HL-60 (cell line): ENCODE measurements around the gene ST6GALNAC6.

ENCODE experiments used
- DNase-seq, 2 experiments: peaks; one replicate each; pipeline ENCODE4 v3.0.0-alpha.2; 2010 to 2020; ENCODE audit warnings: low read depth in 1 of 2, low spot score in 1 of 2
- H3K27ac ChIP-seq: fragments of 250-450 bp; sonication (Bioruptor Pico); replicated peaks from 2 replicates; pipeline ENCODE4 v1.5.1; 2020; ENCODE audit warnings: mild to moderate bottlenecking, moderate library complexity
- H3K27me3 ChIP-seq: fragments of 250-450 bp; sonication (Bioruptor Pico); 2 replicates; pipeline ENCODE4 v1.5.1; 2021; ENCODE audit warnings: mild to moderate bottlenecking, moderate library complexity; ENCODE audit not compliant: insufficient read depth, poor library complexity, severe bottlenecking
- H3K4me3 ChIP-seq: replicated peaks from 2 replicates; pipeline ENCODE4 v1.5.1; 2011; ENCODE audit warnings: mild to moderate bottlenecking, control low read depth, low read length; ENCODE audit not compliant: insufficient read depth
- CTCF ChIP-seq: IDR thresholded peaks from one replicate; pipeline ENCODE4 v1.5.1; 2011; ENCODE audit warnings: low read length, control low read depth, inconsistent platforms; ENCODE audit not compliant: insufficient read depth
- GABPA ChIP-seq: IDR thresholded peaks from 2 replicates; pipeline ENCODE4 v1.6.1; 2012; ENCODE audit warnings: low read depth
- POLR2AphosphoS5 ChIP-seq: IDR thresholded peaks from 2 replicates; pipeline ENCODE4 v1.6.1; 2012; ENCODE audit warnings: low read depth
- REST ChIP-seq: IDR thresholded peaks from 2 replicates; pipeline ENCODE4 v1.6.1; 2012; ENCODE audit warnings: low read depth; ENCODE audit not compliant: insufficient replicate concordance
- SPI1 ChIP-seq: IDR thresholded peaks from 2 replicates; pipeline ENCODE4 v1.6.1; 2012; ENCODE audit warnings: low read depth, mild to moderate bottlenecking, borderline replicate concordance

ST6GALNAC6 gene

GRCh38 chr9:127915325-127915752 is 15.9 kb upstream of the ST6GALNAC6 start:
- no peak for DNase-seq
- H3K4me3 ChIP-seq: no peak overlapping the region
- TF ChIP-seq REST (no peak), POLR2AphosphoS5 (no peak), CTCF (no peak), GABPA (no peak), SPI1 (no peak)
- H3K27ac ChIP-seq: no peak overlapping the region
- H3K27me3 ChIP-seq: no peaks in the 10 kb centered on the region

- TF ChIP-seq GABPA (no peak), SPI1 (no peak), POLR2AphosphoS5 (no peak), REST (no peak), CTCF (no peak)
- no peaks in the 10 kb centered on the region for H3K27me3 ChIP-seq
- no peak overlapping the region for H3K27ac ChIP-seq
- DNase-seq: no peak
- no peak overlapping the region for H3K4me3 ChIP-seq
These were observed 14.3 kb upstream of the ST6GALNAC6 start for GRCh38 chr9:127913682-127914081.

GRCh38 chr9:127912882-127913281 is 13.5 kb upstream of the ST6GALNAC6 start:
- no peak for DNase-seq
- H3K27me3 ChIP-seq: no peaks in the 10 kb centered on the region
- TF ChIP-seq GABPA: no peak
- peak; percentile 44; the same call in 1 of the 2 replicates for TF ChIP-seq SPI1
- H3K27ac ChIP-seq: no peak overlapping the region
- no peak overlapping the region for H3K4me3 ChIP-seq

- Histone ChIP-seq H3K27me3 (no peaks in the 10 kb centered on the region), H3K27ac (no peak overlapping the region), H3K4me3 (no peak overlapping the region)
- no peak for DNase-seq
- no peak for TF ChIP-seq POLR2AphosphoS5
- no peak for TF ChIP-seq GABPA
- TF ChIP-seq SPI1: no peak
- TF ChIP-seq REST: no peak
- no peak for TF ChIP-seq CTCF
These were observed 12.9 kb upstream of the ST6GALNAC6 start for GRCh38 chr9:127912296-127912695.
